GM18858 (cell line): ENCODE measurements around the gene RPS21.

ENCODE experiments used
- ATAC-seq: cut with Tn5 transposase; IDR thresholded peaks from one replicate; pipeline ENCODE4 v1.9.1; 2021; ENCODE audit not compliant: unreplicated experiment

RPS21 gene

DNA sequence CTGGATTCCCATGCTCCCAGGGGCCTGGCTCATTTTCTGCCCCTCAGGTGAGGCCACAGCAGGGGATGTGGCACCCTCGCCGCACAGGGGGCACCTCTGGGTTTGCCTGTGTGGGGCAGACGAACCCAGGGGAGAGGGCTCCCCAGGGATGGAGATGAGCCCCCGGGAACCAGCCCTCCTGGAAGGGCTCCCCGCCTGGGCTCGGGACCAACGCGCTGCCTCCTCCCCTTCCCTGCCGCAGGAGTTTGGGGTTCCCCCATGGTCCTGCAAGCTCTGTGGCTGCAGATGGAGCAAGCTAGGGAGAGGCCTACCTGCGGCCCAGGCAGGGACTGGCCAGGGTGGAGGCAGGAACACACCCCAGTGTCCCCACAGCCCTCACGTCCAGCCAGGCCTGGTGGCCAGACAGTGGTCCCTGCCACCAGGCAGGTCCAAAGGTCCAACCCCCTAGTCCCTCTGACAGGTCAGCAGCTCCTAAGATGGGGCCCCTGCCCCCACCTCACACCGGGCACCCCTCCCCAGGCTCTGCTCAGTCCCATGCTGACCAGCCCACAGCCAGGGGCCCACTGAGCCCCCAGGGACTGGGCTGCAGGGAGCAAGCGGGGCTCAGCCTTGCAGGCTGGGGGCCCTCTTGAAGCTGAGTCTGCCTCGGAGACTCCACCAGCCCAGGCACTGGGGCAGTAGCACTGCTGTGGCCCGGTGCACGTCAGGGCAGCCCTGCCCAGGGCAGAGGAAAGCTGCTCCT is 33.4 kb upstream of the RPS21 start:
- ATAC-seq = no peak

GRCh38 chr20:62354031-62354808 is 32.7 kb upstream of the RPS21 start:
- ATAC-seq = no peak

- ATAC-seq = no peak
Measured at GRCh38 chr20:62354811-62355341, 32.0 kb upstream of the RPS21 start.

DNA sequence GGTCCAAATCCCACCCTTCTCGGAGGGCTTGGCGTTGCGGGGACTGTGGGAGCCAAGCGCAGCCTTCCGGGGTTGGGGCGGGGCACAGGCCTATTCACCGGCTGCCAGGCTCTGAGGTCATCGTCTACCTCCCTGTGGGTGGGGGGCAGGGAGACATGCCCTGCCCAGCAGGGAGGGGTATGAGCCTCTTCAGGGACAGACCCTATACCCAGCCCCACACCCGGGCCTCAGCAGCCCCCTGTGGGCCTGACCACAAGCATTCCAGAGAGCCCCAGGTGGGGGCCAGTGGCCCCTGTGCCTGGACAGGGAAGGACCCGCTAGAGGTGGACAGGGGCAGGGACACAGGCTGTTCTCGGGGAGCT is 31.4 kb upstream of the RPS21 start:
- ATAC-seq = no peak

- ATAC-seq = no peak
Measured at GRCh38 chr20:62355878-62356588, 30.9 kb upstream of the RPS21 start.

DNA sequence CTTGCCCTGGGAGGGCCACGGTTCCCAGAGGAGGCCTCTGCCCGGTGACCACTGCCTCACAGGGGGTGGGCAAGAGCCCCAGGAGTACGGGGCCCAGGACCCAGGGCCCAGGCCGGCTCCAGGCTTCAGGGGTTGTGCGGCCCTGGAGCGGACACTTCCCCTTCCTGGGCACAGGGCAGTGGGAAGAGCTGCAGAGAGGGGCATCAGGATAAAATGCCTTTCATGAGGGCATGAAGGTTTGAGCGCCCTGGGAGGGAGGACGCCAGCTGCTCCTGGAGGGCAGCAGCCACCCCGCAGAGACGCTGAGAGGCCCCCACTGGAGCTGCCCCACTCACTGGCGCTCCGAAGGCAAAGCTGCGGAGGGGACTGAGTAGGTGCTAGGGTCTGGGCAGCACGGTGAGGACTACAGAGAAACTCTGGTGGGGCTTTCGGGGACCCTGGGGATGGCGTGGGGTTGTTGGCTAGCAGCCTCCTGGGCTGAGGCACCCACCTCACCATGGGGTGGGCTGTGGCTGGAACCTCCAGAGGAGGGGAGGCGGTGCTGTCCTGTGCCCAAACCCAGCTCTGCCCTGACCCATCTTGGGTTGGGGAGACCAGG is 30.2 kb upstream of the RPS21 start:
- no peak for ATAC-seq

DNA sequence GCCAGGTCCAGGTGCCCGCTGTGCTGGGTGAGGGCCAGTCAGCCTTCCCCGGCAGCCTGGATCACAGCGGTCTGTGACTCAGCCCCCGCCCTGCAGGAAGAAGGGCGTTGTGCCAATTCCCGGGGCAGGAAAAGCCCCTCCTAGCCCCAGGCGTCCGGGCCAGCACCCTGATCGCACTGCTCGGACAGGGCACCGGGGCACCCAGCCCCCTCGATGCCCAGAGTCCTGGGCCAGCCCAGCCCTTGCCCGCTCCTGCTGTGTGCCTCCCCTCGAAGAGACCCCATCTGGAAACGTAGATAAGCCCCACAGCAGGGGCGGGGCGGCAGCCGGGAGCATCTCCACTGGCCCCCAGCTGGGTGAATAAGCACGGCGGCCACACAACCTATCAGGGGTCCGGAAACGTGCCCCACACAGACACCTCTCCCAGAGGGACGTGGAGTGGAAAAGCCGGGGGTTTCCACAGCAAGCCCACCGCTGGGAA is 29.7 kb upstream of the RPS21 start:
- ATAC-seq = no peak

DNA sequence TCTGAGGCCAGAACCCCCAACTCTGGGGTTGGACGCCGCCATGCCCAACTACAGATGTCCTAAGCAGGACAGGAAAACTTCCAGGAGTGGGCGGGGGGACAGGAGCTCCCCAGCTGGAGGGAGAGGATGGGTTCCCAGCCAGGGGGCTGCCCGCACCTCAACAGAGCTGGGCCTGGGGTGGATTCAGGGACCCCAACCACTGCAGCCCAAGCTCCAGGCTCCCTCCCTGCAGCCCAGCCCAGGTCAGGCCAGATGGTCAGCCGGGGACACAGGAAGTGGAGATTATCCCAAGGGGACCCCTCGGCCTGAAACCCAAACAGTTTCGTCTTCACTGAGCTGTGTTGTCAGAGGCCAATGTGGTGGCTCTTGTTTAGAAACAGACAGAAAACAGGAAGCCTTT is 29.2 kb upstream of the RPS21 start:
- ATAC-seq = no peak

DNA sequence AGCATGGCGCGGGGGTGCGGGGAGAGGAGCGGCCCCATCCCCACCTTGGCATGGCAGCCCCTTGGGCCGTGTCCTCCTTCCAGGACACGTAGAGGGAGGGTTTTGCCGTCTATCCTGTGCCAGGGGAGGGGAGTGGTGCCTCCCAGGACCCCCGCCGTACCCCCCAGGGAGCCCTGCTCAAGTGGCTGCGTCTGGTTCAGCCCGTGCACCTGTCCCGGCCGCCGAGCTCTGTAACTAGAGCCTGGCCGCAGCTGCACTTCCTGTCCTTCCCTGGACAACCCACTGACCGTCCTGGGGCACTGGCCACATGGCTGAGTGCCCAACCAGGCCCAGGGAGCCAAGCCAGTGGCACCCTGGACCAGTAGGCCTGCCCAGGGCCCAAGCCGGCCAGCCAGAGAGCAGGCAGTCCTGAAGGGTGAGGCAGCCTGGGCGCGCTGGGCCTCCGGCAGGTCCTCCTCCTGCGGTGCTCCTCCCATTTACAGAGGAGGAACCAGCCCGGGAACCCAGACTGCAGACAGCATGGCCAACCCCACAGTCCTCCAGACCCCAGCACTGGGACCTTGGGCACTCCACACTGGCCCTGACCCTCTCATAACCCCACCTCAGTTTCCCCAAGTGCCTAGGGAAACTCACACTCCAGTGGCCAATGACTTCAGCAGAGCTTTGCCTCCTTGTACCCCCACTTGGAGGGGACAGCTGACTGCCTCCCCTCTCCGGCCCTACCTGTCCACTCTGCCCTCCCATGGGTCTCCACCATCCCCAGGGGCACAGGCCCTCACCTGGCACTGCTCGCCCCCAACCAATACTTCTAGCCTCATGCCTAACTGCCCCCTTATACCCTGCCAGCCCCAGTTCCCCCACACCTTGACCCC is 28.5 kb upstream of the RPS21 start:
- no peak for ATAC-seq

DNA sequence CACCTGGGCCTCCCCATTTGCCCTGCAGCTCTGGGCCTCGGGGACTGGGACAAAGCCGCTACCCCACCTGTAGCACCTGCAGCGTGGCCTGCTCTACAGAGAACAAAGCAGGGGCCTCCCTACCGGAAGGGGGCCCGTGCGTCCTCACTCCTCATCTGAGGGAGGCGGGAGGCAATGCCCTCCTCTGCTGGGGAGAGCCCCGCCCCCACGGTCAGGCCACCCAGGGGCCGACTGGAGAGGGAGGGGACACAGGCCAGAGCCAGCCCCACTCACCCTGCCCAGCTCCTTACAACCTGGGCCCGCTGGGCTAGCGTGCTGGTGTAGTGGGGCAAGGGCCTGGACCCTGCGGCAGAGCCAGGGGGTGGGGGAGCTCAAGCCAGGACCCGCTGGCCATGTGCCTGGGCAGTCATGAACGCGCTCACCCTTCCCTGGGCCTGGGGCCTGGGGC is 27.8 kb upstream of the RPS21 start:
- no peak for ATAC-seq

GRCh38 chr20:62359491-62360121 is 27.3 kb upstream of the RPS21 start:
- no peak for ATAC-seq

DNA sequence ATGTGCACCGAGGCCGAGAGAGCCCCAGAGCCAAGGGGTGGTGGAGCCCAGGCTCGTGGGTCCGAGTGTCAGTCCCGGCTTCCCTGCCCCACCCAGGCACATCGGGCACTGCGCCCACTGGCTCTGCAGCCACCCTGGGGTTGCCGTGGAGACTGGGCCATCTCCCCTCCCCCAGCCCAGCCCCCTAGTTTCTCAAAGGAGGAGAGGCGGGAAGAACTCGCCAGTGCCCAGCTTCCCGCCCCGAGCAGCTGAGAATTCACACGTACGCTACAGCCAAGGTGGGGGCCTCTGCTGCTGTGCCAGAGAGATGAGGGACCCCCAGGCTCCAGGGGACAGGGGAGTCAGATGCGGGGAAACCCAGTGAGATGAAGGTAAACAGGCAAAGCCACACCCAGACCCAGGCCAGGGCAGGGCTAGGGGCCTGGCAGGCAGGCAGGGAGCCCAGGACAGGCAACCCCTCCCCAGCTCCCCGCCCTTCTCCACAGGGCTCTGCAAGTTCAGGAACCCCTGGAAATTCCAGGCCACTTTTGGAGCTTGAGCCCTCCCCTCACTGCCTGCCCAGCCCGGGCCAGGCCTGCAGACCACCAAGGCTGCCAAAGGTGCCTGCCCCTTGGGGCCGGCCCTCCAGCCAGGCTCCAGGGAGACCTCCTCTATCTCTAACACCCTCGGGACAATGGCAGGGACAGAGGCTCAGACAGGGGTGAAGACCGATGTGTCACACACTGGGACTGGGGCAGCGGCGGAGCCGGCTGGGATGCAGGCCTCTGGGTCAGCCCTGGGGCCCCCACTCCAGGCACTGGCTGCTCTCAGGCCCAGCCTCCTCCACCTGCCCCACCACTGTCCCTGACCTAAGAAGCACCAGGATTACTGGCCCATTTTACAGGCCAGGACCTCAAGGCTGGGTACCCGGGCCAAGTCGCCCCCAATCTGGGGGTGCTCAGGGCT is 25.8 kb upstream of the RPS21 start:
- no peak for ATAC-seq

GRCh38 chr20:62361799-62362589 is 24.9 kb upstream of the RPS21 start:
- no peak for ATAC-seq

DNA sequence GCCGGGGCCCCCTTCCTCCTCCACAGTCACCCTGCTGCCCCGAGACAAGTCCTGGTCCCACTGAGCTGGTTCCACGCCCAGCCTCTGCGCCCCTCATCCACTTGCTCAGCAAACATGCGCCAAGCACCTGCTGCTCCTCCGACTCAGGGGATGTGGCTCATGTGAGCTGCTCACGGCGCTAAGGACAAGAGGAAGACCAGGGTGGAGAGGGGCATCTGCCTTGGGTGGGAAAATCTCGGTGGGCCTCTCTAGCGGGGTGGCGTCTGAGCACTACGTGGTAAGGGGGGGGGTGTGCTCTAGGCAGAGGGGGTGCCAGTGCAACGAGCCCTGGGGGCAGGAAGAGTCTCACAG is 24.3 kb upstream of the RPS21 start:
- no peak for ATAC-seq

- ATAC-seq = no peak
Measured at GRCh38 chr20:62362991-62363919, 23.6 kb upstream of the RPS21 start.

DNA sequence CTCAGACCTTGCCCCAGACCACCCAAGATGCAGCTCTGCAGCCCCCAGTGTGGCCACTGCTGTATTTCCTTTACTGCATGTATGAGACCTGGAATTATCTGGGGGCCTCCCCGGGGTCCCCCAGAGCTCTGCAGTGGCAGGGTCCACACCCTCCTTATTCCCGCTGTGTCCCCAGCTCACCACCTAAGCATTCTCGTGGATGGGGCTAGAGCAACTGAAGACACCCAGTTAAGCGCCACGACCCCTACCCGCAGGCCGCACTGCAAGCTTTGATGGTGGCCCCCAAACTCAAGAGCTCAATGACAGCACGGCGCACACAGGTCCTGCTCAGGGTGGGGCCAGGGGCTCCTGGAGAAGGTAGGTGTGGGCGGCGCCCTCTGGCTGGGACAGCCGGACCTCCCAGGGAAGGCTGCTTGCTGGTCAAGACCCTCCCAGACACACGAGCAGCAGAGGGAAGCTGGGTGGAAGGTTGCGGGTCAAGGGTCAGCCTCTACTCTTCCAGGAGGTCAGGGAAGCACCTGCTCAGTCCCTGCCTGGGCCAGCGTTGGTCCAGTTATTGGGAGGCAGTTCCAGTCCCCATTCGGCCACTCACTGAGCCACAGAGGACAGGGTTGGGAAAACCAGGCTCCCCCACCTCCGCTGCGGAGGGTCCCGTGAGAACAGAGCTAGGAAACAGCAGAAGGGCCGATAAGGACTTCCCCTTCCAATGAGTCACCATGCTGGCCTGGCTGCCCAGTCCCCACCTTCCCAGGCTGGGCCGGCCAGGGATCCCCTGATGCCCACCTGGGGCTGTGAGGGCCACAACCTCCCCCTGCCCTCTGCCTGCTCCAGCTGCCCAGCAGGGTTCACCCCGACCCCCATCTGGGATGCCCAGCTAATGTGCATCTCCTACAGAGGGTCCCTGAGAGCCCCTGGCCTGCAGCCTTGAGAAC is 22.7 kb upstream of the RPS21 start:
- ATAC-seq = no peak
